ENCODE measurements around the gene ASTN1. TPM values are rescaled to one million over a fixed set of nuclear protein-coding genes. Genes with fewer than 3 reads are reported as not detected.

ASTN1 gene
- total and polyA plus RNA-seq, 12 donors = 0.14 to 0.88 (median 0.34) TPM

GRCh38 chr1:177145106-177146070 lies 19.1 kb downstream of the ASTN1 start:
- Histone ChIP-seq H3K9me3 (no peaks in the 10 kb centered on the region), H3K27ac (peak overlapping the region in 1 of 10 donors; percentile 10), H3K4me3 (no peak overlapping the region), H3K36me3 (no peaks in the 10 kb centered on the region), H3K4me1 (peaks cover 0 to 19% (median 5%) of the 10 kb centered on the region in 9 donors), H3K27me3 (peaks cover 0 to 2% (median 0%) of the 10 kb centered on the region in 7 donors)
- WGBS, 2 donors = 34% methylated on average over 3 of the region's 3 CpGs
- no peak for TF ChIP-seq CTCF (IDR thresholded peaks at IDR 0.05)
- intact Hi-C loops (cut with DNase I) = no loop called here
- peak in 4 of 8 donors; percentile 69 to 89 (median 80) for ATAC-seq
- peak in 1 of 2 donors; percentile 31 for DNase-seq

GRCh38 chr1:177142791-177143271 lies 21.7 kb downstream of the ASTN1 start:
- H3K4me3 ChIP-seq = no peak overlapping the region
- no peaks in the 10 kb centered on the region for H3K36me3 ChIP-seq
- H3K9me3 ChIP-seq = no peaks in the 10 kb centered on the region
- intact Hi-C loops (cut with DNase I) = no loop called here
- peaks cover 0 to 19% (median 5%) of the 10 kb centered on the region in 9 donors for H3K4me1 ChIP-seq
- ATAC-seq (no peak), DNase-seq (no peak)
- peaks cover 0 to 2% (median 0%) of the 10 kb centered on the region in 7 donors for H3K27me3 ChIP-seq
- no peak overlapping the region for H3K27ac ChIP-seq
- WGBS, 2 donors = 87 to 97% methylated on average over 4 of the region's 4 CpGs
- no peak for TF ChIP-seq CTCF (IDR thresholded peaks at IDR 0.05)

GRCh38 chr1:177142010-177142409 lies 22.5 kb downstream of the ASTN1 start:
- intact Hi-C loops (cut with DNase I) = no loop called here

More at GRCh38 chr1:177142010-177142409, 22.5 kb downstream of the ASTN1 start:
- no peak overlapping the region for H3K27ac ChIP-seq
- peaks cover 0 to 2% (median 0%) of the 10 kb centered on the region in 7 donors for H3K27me3 ChIP-seq
- TF ChIP-seq CTCF (IDR thresholded peaks at IDR 0.05) = no peak
- no peaks in the 10 kb centered on the region for H3K36me3 ChIP-seq
- WGBS, 2 donors = 69 to 88% methylated on average over 1 of the region's 1 CpG
- H3K4me1 ChIP-seq = peaks cover 0 to 19% (median 5%) of the 10 kb centered on the region in 9 donors
- H3K4me3 ChIP-seq = no peak overlapping the region
- ATAC-seq = no peak
- no peak for DNase-seq
- no peaks in the 10 kb centered on the region for H3K9me3 ChIP-seq
